ENCODE data around the gene RAB12.
A peak's percentile ranks its signal among the peaks of the same experiment; 100 is the strongest.
"Not testable (repeated sequence)": the region's sequence is repeated elsewhere in the genome, so short reads cannot be mapped to it uniquely, and the experiment has no call there.

Gene RAB12

GRCh38 chr18:8608795-8609658, at the start of gene RAB12:
Gene RAB12 (plus strand): TSS chr18:8609437. CDS start chr18:8609440, 3 bp downstream.
- peak; percentile 76 to 84 for DNase-seq (ENCODE audit: low read depth in 2 of 2)

- no peak for DNase-seq (ENCODE audit: low read depth in 2 of 2)
Measured at GRCh38 chr18:8559612-8560186, 49.5 kb upstream of the RAB12 start.

GRCh38 chr18:8561123-8561910, 47.9 kb upstream of the RAB12 start:
- DNase-seq (ENCODE audit: low read depth in 2 of 2): no peak

- DNase-seq (ENCODE audit: low read depth in 2 of 2): no peak
Measured at GRCh38 chr18:8562070-8562469, 47.2 kb upstream of the RAB12 start.

- DNase-seq (ENCODE audit: low read depth in 2 of 2): no peak
Measured at GRCh38 chr18:8562919-8563318, 46.3 kb upstream of the RAB12 start.

- no peak for DNase-seq (ENCODE audit: low read depth in 2 of 2)
Measured at GRCh38 chr18:8571399-8571798, 37.8 kb upstream of the RAB12 start.

- not testable (repeated sequence) for DNase-seq (ENCODE audit: low read depth in 2 of 2)
Measured at GRCh38 chr18:8573766-8574165, 35.5 kb upstream of the RAB12 start.

- DNase-seq (ENCODE audit: low read depth in 2 of 2): no peak
Measured at GRCh38 chr18:8584798-8585197, 24.4 kb upstream of the RAB12 start.

- DNase-seq (ENCODE audit: low read depth in 2 of 2): no peak
Measured at GRCh38 chr18:8586941-8587340, 22.3 kb upstream of the RAB12 start.

- no peak for DNase-seq (ENCODE audit: low read depth in 2 of 2)
Measured at GRCh38 chr18:8595445-8595844, 13.8 kb upstream of the RAB12 start.

- no peak for DNase-seq (ENCODE audit: low read depth in 2 of 2)
Measured at GRCh38 chr18:8601277-8602032, 7.8 kb upstream of the RAB12 start.

GRCh38 chr18:8602040-8602439, 7.2 kb upstream of the RAB12 start:
- DNase-seq (ENCODE audit: low read depth in 2 of 2): no peak

GRCh38 chr18:8602557-8602956, 6.7 kb upstream of the RAB12 start:
- DNase-seq (ENCODE audit: low read depth in 2 of 2): no peak

GRCh38 chr18:8603663-8604520, 5.3 kb upstream of the RAB12 start:
- no peak for DNase-seq (ENCODE audit: low read depth in 2 of 2)

- no peak for DNase-seq (ENCODE audit: low read depth in 2 of 2)
Measured at GRCh38 chr18:8605974-8606373, 3.3 kb upstream of the RAB12 start.

GRCh38 chr18:8607776-8608742, 1.2 kb upstream of the RAB12 start:
- no peak for DNase-seq (ENCODE audit: low read depth in 2 of 2)

- DNase-seq (ENCODE audit: low read depth in 2 of 2): peak in 1 of 2 donors; percentile 7
Measured at GRCh38 chr18:8609659-8610458, 622 bp downstream of the RAB12 start.

GRCh38 chr18:8610459-8610851, 1.2 kb downstream of the RAB12 start:
- DNase-seq (ENCODE audit: low read depth in 2 of 2): peak in 1 of 2 donors; percentile 9
